AG09319 (cell line): ENCODE measurements around the gene CAMK2G.

ENCODE experiments used
- DNase-seq: peaks from one replicate; pipeline ENCODE4 v3.0.0-alpha.2; 2010; ENCODE audit warnings: low read depth; ENCODE audit errors: extremely low read depth
- CTCF ChIP-seq: IDR thresholded peaks from 2 replicates; pipeline ENCODE4 v1.5.1; 2011; ENCODE audit warnings: low read depth, mild to moderate bottlenecking, inconsistent platforms, low read length, moderate library complexity

The CAMK2G gene

DNA sequence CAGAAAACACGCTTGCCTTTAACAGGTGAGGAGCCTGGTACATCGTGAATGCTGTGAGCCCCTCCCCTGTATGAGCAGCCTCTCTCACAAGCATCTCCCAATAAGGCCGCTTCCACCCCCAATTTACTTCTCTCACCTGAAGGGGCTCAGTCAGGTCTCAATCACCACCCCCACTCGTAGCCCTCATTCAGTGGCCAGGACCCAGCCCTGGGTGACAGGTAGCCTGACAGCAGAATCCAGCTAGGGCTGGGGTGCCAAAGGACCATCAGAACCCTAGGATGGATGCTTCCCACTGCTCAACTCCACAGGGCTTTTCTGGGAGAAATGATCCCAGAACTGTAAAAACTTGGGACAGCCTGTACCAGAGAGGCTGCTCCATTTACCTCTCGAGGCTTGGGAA lies 56.5 kb downstream of the CAMK2G start:
- DNase-seq, result no peak
- no peak for TF ChIP-seq CTCF

- no peak for TF ChIP-seq CTCF
- DNase-seq, result no peak
These were observed 57.2 kb downstream of the CAMK2G start for GRCh38 chr10:73816917-73817729.

DNA sequence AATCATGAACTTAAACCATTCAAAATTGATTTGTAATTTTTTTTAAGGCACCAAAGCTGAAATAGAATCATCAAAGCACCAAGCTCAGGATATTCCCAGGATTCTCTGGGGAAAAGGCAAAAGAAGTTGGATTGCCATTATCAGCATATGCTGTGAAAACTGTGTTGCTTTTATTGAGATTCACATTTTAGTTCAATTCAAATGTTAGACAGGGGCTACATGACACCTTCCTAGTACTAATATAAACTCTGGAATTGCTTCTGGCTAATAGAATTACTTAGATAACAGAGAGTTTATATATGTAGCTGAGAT lies 58.7 kb downstream of the CAMK2G start:
- no peak for DNase-seq
- no peak for TF ChIP-seq CTCF

DNA sequence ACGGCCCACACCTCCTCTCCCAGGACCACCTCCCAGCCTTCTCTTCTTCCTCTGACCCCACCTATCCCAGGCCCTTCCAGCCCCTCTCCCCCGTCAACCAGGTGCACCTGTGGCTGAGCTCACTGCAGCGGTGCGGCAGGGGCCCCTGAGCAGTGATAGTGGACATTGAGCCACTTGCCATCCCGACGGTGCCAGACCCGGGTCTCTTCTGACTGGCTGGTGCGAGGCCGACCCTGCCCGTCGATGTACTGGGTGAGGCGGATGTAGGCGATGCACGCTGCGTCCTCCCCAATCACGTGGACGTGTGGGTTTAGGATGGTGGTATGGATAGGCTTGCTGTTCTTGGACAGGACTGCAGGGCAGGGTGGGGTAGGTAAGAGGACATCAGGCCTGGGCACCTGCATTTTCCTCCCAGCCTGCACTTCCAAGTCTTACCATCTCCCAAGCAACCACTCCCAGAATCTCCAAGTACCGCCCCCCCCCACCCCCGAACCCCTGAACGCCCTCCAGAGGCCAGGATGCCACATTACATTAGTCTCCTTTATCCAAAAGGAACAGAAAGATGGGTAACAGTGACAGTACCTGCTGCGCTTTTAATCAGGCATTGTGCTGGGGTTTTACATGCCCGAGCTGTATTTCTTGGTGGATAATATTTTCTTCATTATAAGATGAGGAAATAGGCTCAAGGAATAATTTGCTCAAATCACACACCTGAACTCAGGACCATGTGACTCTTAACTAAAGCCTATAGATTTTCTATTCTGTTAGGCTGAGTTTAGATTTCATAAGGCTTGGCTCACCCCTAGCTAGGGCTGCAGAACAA lies 59.2 kb downstream of the CAMK2G start:
- TF ChIP-seq CTCF, result peak; percentile 2; the same call in 1 of the 2 replicates
- no peak for DNase-seq

DNA sequence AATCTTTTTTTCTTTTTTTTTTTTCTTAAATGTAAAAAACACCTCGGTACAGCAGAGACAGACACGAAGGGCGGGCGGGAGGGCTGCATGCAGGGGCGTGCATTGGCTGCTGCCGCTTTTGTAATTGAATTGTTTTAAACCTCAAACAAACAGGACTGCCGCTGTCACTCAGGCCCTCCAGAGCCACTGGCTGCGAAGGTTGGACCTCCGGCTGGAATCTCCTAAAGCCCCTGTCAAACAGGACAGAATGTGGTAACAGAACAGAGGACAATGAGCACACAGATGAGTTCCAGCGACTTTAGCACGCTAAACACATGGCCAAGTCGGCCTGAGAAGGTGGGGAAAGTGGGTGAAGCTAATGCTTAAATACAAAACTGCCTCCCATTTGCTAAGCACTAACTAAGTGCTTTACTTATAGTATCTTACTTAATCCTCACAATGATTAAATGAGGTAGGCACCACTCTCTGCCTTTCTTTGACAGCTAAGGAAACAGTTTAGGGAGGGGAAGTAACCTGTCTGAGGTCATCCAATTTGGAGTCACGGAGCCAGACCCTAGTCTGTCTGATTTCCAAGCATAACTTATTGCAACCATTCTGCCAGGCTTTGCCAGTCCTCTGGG lies 60.0 kb downstream of the CAMK2G start:
- no peak for TF ChIP-seq CTCF
- no peak for DNase-seq

DNA sequence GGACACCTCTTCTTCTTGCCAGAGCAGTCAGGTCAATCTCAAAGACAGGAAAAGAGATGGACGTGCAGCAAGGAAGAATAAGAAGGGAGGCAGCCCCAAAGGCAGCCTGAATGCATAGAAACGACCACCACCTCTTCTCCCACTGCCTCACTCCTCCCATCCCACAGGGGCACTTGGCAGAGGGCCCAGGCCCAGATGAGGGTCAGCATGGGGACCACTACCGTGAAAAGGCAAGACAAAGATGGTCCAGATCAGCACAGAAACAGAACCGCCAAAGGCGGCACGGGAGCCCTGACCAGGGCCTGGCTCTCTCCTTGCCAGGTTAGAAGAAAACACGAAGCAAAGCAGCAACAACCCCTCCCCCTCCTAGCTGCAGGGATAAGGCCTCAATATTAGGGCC lies 61.0 kb downstream of the CAMK2G start:
- no peak for DNase-seq
- no peak for TF ChIP-seq CTCF

GRCh38 chr10:73812657-73813056 lies 61.7 kb downstream of the CAMK2G start:
- no peak for TF ChIP-seq CTCF
- no peak for DNase-seq
